PC-9 (cell line): ENCODE measurements around the gene CISD3. TPM values are rescaled to one million over a fixed set of nuclear protein-coding genes. Genes with fewer than 3 reads are reported as not detected.

Experiments
- BruUV-seq: library from RNA; stranded (reverse); fragments of 400-500 nt; replicated peaks from 2 replicates; lab custom pipeline; 2021; lab: Mats Ljungman, UMichigan
- CTCF ChIA-PET: fragments of 300-600 bp; sonication (Branson Sonifier 250); formaldehyde crosslinking; loops from one replicate; lab custom pipeline; 2022; ENCODE audit warnings: antibody characterized with exemption; lab: Charles Lee
- POLR2A ChIA-PET: fragments of 300-600 bp; sonication (Branson Sonifier 250); formaldehyde crosslinking; loops from one replicate; lab custom pipeline; 2022; ENCODE audit warnings: antibody characterized with exemption; ENCODE audit not compliant: unreplicated experiment; lab: Charles Lee
- DNase-seq, 2 experiments: peaks; one replicate each; pipeline versions ENCODE4 v3.0.0 to v3.0.0-alpha.2; 2015 to 2022; ENCODE audit warnings: mixed read lengths in 1 of 2
- H2AFZ ChIP-seq: fragments of 200-600 bp; sonication (generic); 2 replicates; pipeline ENCODE4 v1.8.1; 2017; ENCODE audit warnings: antibody characterized with exemption
- H3F3A ChIP-seq: fragments of 200-600 bp; sonication (generic); 2 replicates; pipeline ENCODE4 v1.8.1; 2017; ENCODE audit warnings: antibody characterized with exemption, mild to moderate bottlenecking, low read depth; ENCODE audit not compliant: insufficient read depth
- H3K27ac ChIP-seq: fragments of 200-600 bp; sonication (generic); 2 replicates; pipeline ENCODE4 v1.6.1; 2016; ENCODE audit warnings: mixed run types
- H3K27me3 ChIP-seq: fragments of 200-600 bp; sonication (generic); 2 replicates; pipeline ENCODE4 v1.6.1; 2016; ENCODE audit warnings: low read depth, mixed run types; ENCODE audit not compliant: insufficient read depth
- H3K36me3 ChIP-seq: fragments of 200-600 bp; sonication (generic); 2 replicates; pipeline ENCODE4 v1.6.1; 2016; ENCODE audit warnings: low read depth, mixed run types
- H3K4me1 ChIP-seq: fragments of 200-600 bp; sonication (generic); replicated peaks from 2 replicates; pipeline ENCODE4 v1.6.1; 2016; ENCODE audit warnings: mixed run types; ENCODE audit not compliant: insufficient read depth
- H3K4me2 ChIP-seq: fragments of 200-600 bp; sonication (generic); 2 replicates; pipeline ENCODE4 v1.6.1; 2017; ENCODE audit warnings: mixed run types
- H3K4me3 ChIP-seq: fragments of 200-600 bp; sonication (generic); 2 replicates; pipeline ENCODE4 v1.6.1; 2016; ENCODE audit warnings: mixed run types
- H3K79me2 ChIP-seq: fragments of 200-600 bp; sonication (generic); 2 replicates; pipeline ENCODE4 v1.6.1; 2017; ENCODE audit warnings: low read depth, mixed run types
- H3K9me2 ChIP-seq: fragments of 200-600 bp; sonication (generic); 2 replicates; pipeline ENCODE4 v1.8.1; 2017; ENCODE audit warnings: mild to moderate bottlenecking; ENCODE audit not compliant: insufficient read depth
- H3K9me3 ChIP-seq: fragments of 200-600 bp; sonication (generic); 2 replicates; pipeline ENCODE4 v1.8.1; 2016; ENCODE audit warnings: low read depth; ENCODE audit not compliant: insufficient read depth
- H4K20me1 ChIP-seq: fragments of 200-600 bp; sonication (generic); 2 replicates; pipeline ENCODE4 v1.8.1; 2017; ENCODE audit not compliant: insufficient read depth
- CTCF ChIP-seq: fragments of 200-600 bp; sonication (generic); conservative IDR thresholded peaks from 2 replicates; pipeline ENCODE4 v1.6.1; 2017; ENCODE audit warnings: mixed run types, antibody characterized with exemption, mild to moderate bottlenecking, moderate library complexity
- EZH2 ChIP-seq: fragments of 200-600 bp; sonication (generic); IDR thresholded peaks from 2 replicates; pipeline ENCODE4 v1.8.0; 2017; ENCODE audit warnings: antibody characterized with exemption, low read depth
- intact Hi-C: fragments of 100-400 bp; cut with micrococcal nuclease; formaldehyde crosslinking; loops from one replicate; pipeline ENCODE4 v1.10.0; 2022; ENCODE audit not compliant: unreplicated experiment
- total RNA-seq: library from RNA; stranded (reverse); gene quantifications from 2 replicates; pipeline ENCODE4 v1.2.3, GENCODE V29; 2021

Gene CISD3
- total RNA-seq, 1 experiment from 2014 or later, result 36.6 TPM

GRCh38 chr17:38747463-38748148 lies 17.5 kb downstream of the CISD3 start:
- no TSS peak for BruUV-seq
- intact Hi-C loops, result loop anchor here (2.0 kb wide), 2 partner anchors 43 to 121 kb away; partner anchors contain the start of gene MLLT6
- DNase-seq, result no peak
- H3K36me3 ChIP-seq, result no peaks in the 10 kb centered on the region
- 0 out of 2 replicates have a peak overlapping the region, but pooled peaks have one; percentile 25 for H3K27ac ChIP-seq
- ChIA-PET CTCF (no interaction called here), POLR2A (no interaction called here)
- H3K79me2 ChIP-seq, result peaks cover 77% of the 10 kb centered on the region
- peaks cover 37% of the 10 kb centered on the region for H3F3A ChIP-seq
- no peak for TF ChIP-seq EZH2
- no peak; the same call in 1 of the 2 replicates for TF ChIP-seq CTCF
- peak overlapping the region; percentile 86 for H3K4me2 ChIP-seq
- peak overlapping the region; percentile 98 for H3K4me3 ChIP-seq
- H3K9me3 ChIP-seq, result no peaks in the 10 kb centered on the region
- H3K27me3 ChIP-seq, result no peaks in the 10 kb centered on the region
- H2AFZ ChIP-seq, result peak overlapping the region; percentile 89
- H4K20me1 ChIP-seq, result peaks cover 31% of the 10 kb centered on the region
- H3K4me1 ChIP-seq, result peaks cover 27% of the 10 kb centered on the region
- no peaks in the 10 kb centered on the region for H3K9me2 ChIP-seq

- intact Hi-C loops, result loop anchor here (2.0 kb wide), 2 partner anchors 44 to 120 kb away; partner anchors contain the start of gene MLLT6
- H3K4me1 ChIP-seq, result peaks cover 27% of the 10 kb centered on the region
- ChIA-PET POLR2A (no interaction called here), CTCF (no interaction called here)
- H3K27ac ChIP-seq, result peak within 1 kb of the TSS; percentile 63
- peak within 1 kb of the TSS; percentile 98 for H3K4me3 ChIP-seq
- no TSS peak for BruUV-seq
- no peaks in the 10 kb centered on the region for H3K9me3 ChIP-seq
- DNase-seq, result peak; percentile 73 to 77
- peaks cover 24% of the 10 kb centered on the region for H4K20me1 ChIP-seq
- peaks cover 78% of the 10 kb centered on the region for H3K79me2 ChIP-seq
- peak within 1 kb of the TSS; percentile 97 for H3K4me2 ChIP-seq
- TF ChIP-seq CTCF, result no peak
- TF ChIP-seq EZH2, result no peak
- no peaks in the 10 kb centered on the region for H3K9me2 ChIP-seq
- H3K36me3 ChIP-seq, result no peaks in the 10 kb centered on the region
- H2AFZ ChIP-seq, result peak within 1 kb of the TSS; percentile 89
- peaks cover 32% of the 10 kb centered on the region for H3F3A ChIP-seq
- H3K27me3 ChIP-seq, result no peaks in the 10 kb centered on the region
Observed at GRCh38 chr17:38748149-38748891, 18.2 kb downstream of the CISD3 start, which contains the start of gene PCGF2. TSS of gene PCGF2 (minus strand) at chr17:38748336. CDS start at chr17:38740402, 7,934 bp downstream.

- Histone ChIP-seq H3K9me2 (no peaks in the 10 kb centered on the region), H3K27me3 (no peaks in the 10 kb centered on the region), H3K9me3 (no peaks in the 10 kb centered on the region), H3F3A (peaks cover 28% of the 10 kb centered on the region), H3K27ac (peak overlapping the region; percentile 63), H4K20me1 (peaks cover 23% of the 10 kb centered on the region), H2AFZ (peak overlapping the region; percentile 78), H3K4me3 (peak overlapping the region; percentile 92), H3K4me2 (peak overlapping the region; percentile 97), H3K4me1 (peaks cover 27% of the 10 kb centered on the region), H3K79me2 (peaks cover 78% of the 10 kb centered on the region), H3K36me3 (no peaks in the 10 kb centered on the region)
- ChIA-PET POLR2A (no interaction called here), CTCF (no interaction called here)
- no peak for DNase-seq
- intact Hi-C loops, result loop anchor here (2.0 kb wide), 2 partner anchors 44 to 120 kb away; partner anchors contain the start of gene MLLT6
- no TSS peak for BruUV-seq
- TF ChIP-seq CTCF (no peak), EZH2 (no peak)
Observed at GRCh38 chr17:38748892-38749222, 18.7 kb downstream of the CISD3 start.
